ENCODE results near the gene TMCC3. TPM values are rescaled to one million over a fixed set of nuclear protein-coding genes. Genes with fewer than 3 reads are reported as not detected.

The TMCC3 gene
- total RNA-seq, 1 donor from 2014 or later = 24.2 TPM

DNA sequence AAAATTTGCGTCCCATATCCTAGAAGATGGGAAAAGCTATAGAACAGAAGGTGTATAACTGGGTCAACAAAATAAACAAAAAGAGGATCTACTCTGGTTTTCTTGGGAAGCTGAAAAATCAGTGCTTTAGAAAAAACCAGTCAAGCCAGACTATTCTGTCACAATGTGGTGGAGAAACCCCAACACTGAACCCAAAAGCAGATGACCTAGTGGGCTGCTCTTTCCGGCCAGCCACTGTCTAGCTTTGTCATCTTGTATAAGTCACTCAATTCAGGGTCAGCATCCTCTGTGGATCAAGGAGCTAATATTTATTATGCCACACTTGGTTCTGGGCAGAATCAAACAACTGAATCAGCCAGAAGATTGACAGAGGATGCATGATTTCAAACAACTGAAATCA lies 26.6 kb upstream of the TMCC3 start:
- ChIA-PET CTCF (interaction anchor here (1.6 kb wide), 1 partner anchor 73 kb away, joined by 3 read pairs; no protein-coding TSS in a partner anchor), POLR2A (interaction anchor here (0.5 to 2.3 kb wide), 4 partner anchors 29 to 500 kb away, joined by 5 to 8 read pairs (median 6); partner anchors contain the start of gene NDUFA12)
- Mint-ChIP-seq H3K4me3 (no peak overlapping the region), H3K9me3 (no peaks in the 10 kb centered on the region), H3K27ac (peak overlapping the region; percentile 46), H3K27me3 (no peaks in the 10 kb centered on the region), H3K4me1 (peaks cover 43% of the 10 kb centered on the region), H3K36me3 (ENCODE audit: low read depth) (no peaks in the 10 kb centered on the region)
- TF ChIP-seq, protein P1, sequence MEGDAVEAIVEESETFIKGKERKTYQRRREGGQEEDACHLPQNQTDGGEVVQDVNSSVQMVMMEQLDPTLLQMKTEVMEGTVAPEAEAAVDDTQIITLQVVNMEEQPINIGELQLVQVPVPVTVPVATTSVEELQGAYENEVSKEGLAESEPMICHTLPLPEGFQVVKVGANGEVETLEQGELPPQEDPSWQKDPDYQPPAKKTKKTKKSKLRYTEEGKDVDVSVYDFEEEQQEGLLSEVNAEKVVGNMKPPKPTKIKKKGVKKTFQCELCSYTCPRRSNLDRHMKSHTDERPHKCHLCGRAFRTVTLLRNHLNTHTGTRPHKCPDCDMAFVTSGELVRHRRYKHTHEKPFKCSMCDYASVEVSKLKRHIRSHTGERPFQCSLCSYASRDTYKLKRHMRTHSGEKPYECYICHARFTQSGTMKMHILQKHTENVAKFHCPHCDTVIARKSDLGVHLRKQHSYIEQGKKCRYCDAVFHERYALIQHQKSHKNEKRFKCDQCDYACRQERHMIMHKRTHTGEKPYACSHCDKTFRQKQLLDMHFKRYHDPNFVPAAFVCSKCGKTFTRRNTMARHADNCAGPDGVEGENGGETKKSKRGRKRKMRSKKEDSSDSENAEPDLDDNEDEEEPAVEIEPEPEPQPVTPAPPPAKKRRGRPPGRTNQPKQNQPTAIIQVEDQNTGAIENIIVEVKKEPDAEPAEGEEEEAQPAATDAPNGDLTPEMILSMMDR (IDR thresholded peaks at IDR 0.05) = no peak
- intact Hi-C loops (cut with micrococcal nuclease) = loop anchor here (2.0 kb wide), 2 partner anchors 26 to 44 kb away; partner anchors contain the start of gene TMCC3
- DNase-seq = no peak
- no peak for ATAC-seq (ENCODE audit: low read depth)

GRCh38 chr12:94676031-94676641 lies 25.8 kb upstream of the TMCC3 start:
- CTCF ChIA-PET = no interaction called here
- no peaks in the 10 kb centered on the region for H3K9me3 Mint-ChIP-seq
- DNase-seq (no peak), ATAC-seq (ENCODE audit: low read depth) (peak; percentile 96)
- peak overlapping the region; percentile 60 for H3K4me3 Mint-ChIP-seq
- TF ChIP-seq, protein P1 (IDR thresholded peaks at IDR 0.05) = no peak
- POLR2A ChIA-PET = no interaction called here
- intact Hi-C loops (cut with micrococcal nuclease) = loop anchor here (2.0 kb wide), 2 partner anchors 25 to 45 kb away; partner anchors contain the start of gene TMCC3
- H3K27me3 Mint-ChIP-seq = no peaks in the 10 kb centered on the region
- peaks cover 39% of the 10 kb centered on the region for H3K4me1 Mint-ChIP-seq
- H3K27ac Mint-ChIP-seq = peak overlapping the region; percentile 81
- H3K36me3 Mint-ChIP-seq (ENCODE audit: low read depth) = peaks cover 2% of the 10 kb centered on the region

- H3K27me3 Mint-ChIP-seq = no peaks in the 10 kb centered on the region
- CTCF ChIA-PET = no interaction called here
- peaks cover 4% of the 10 kb centered on the region for H3K36me3 Mint-ChIP-seq (ENCODE audit: low read depth)
- ATAC-seq (ENCODE audit: low read depth) (no peak), DNase-seq (no peak)
- intact Hi-C loops (cut with micrococcal nuclease) = no loop called here
- H3K9me3 Mint-ChIP-seq = no peaks in the 10 kb centered on the region
- no peak overlapping the region for H3K4me3 Mint-ChIP-seq
- H3K4me1 Mint-ChIP-seq = peaks cover 39% of the 10 kb centered on the region
- no peak overlapping the region for H3K27ac Mint-ChIP-seq
- TF ChIP-seq, protein P1 (IDR thresholded peaks at IDR 0.05) = no peak
- POLR2A ChIA-PET = interaction anchor here (0.6 to 1.0 kb wide), 2 partner anchors 201 to 572 kb away, joined by 3 to 13 read pairs; no protein-coding TSS in a partner anchor
Measured at GRCh38 chr12:94674835-94675234, 24.5 kb upstream of the TMCC3 start.

GRCh38 chr12:94674051-94674451 lies 23.7 kb upstream of the TMCC3 start:
- H3K36me3 Mint-ChIP-seq (ENCODE audit: low read depth) = peaks cover 4% of the 10 kb centered on the region
- no peak overlapping the region for H3K4me3 Mint-ChIP-seq
- ChIA-PET POLR2A (no interaction called here), CTCF (interaction anchor here (1.4 kb wide), 1 partner anchor 201 kb away, joined by 6 read pairs; no protein-coding TSS in a partner anchor)
- no peak for ATAC-seq (ENCODE audit: low read depth)
- no peak for DNase-seq
- no peaks in the 10 kb centered on the region for H3K9me3 Mint-ChIP-seq
- H3K4me1 Mint-ChIP-seq = peaks cover 39% of the 10 kb centered on the region
- H3K27ac Mint-ChIP-seq = no peak overlapping the region
- TF ChIP-seq, protein P1 (IDR thresholded peaks at IDR 0.05) = no peak
- H3K27me3 Mint-ChIP-seq = no peaks in the 10 kb centered on the region
- intact Hi-C loops (cut with micrococcal nuclease) = no loop called here

- TF ChIP-seq, protein P1 (IDR thresholded peaks at IDR 0.05) = no peak
- no peak overlapping the region for H3K4me3 Mint-ChIP-seq
Measured at GRCh38 chr12:94673496-94673895, 23.1 kb upstream of the TMCC3 start.

More at GRCh38 chr12:94673496-94673895, 23.1 kb upstream of the TMCC3 start:
- intact Hi-C loops (cut with micrococcal nuclease) = no loop called here
- POLR2A ChIA-PET = no interaction called here
- ATAC-seq (ENCODE audit: low read depth) (no peak), DNase-seq (no peak)
- Mint-ChIP-seq H3K36me3 (ENCODE audit: low read depth) (peaks cover 6% of the 10 kb centered on the region), H3K27me3 (no peaks in the 10 kb centered on the region), H3K4me1 (peaks cover 36% of the 10 kb centered on the region), H3K27ac (no peak overlapping the region), H3K9me3 (no peaks in the 10 kb centered on the region)
- CTCF ChIA-PET = interaction anchor here (1.4 kb wide), 1 partner anchor 202 kb away, joined by 6 read pairs; no protein-coding TSS in a partner anchor
